Smooth muscle cell (in vitro differentiated cells): ENCODE measurements around the gene NAV2. TPM values are rescaled to one million over a fixed set of nuclear protein-coding genes. Genes with fewer than 3 reads are reported as not detected.

Experiments used
- DNase-seq: peaks from one replicate; lab custom pipeline; 2025; ENCODE audit not compliant: unreplicated experiment; lab: John Stamatoyannopoulos, UW
- H2AFZ ChIP-seq: fragments of 200-600 bp; sonication (generic); 2 replicates; pipeline ENCODE4 v1.6.0; 2016; ENCODE audit warnings: antibody characterized with exemption, low read depth, mild to moderate bottlenecking
- H3F3A ChIP-seq: fragments of 200-600 bp; sonication (generic); 2 replicates; pipeline ENCODE4 v1.6.0; 2017; ENCODE audit warnings: antibody characterized with exemption, low read depth
- H3K27ac ChIP-seq: fragments of 200-600 bp; sonication (generic); 2 replicates; pipeline ENCODE4 v1.5.1; 2016; ENCODE audit warnings: low read depth, mild to moderate bottlenecking
- H3K27me3 ChIP-seq: fragments of 200-600 bp; sonication (generic); 2 replicates; pipeline ENCODE4 v1.6.1; 2016; ENCODE audit warnings: low read depth, mild to moderate bottlenecking
- H3K36me3 ChIP-seq: fragments of 200-600 bp; sonication (generic); 2 replicates; pipeline ENCODE4 v1.5.1; 2016; ENCODE audit warnings: low read depth
- H3K4me1 ChIP-seq: fragments of 200-600 bp; sonication (generic); 2 replicates; pipeline ENCODE4 v1.5.1; 2016; ENCODE audit warnings: low read depth
- H3K4me2 ChIP-seq: fragments of 200-600 bp; sonication (generic); 2 replicates; pipeline ENCODE4 v1.6.0; 2016; ENCODE audit warnings: mild to moderate bottlenecking
- H3K4me3 ChIP-seq: fragments of 200-600 bp; sonication (generic); 2 replicates; pipeline ENCODE4 v1.5.1; 2016; ENCODE audit warnings: mild to moderate bottlenecking
- H3K79me2 ChIP-seq: fragments of 200-600 bp; sonication (generic); 2 replicates; pipeline ENCODE4 v1.6.0; 2016; ENCODE audit warnings: low read depth, mild to moderate bottlenecking
- H3K9ac ChIP-seq: fragments of 200-600 bp; sonication (generic); 2 replicates; pipeline ENCODE4 v1.6.0; 2016; ENCODE audit warnings: low read depth
- H3K9me3 ChIP-seq: fragments of 200-600 bp; sonication (generic); replicated peaks from 2 replicates; pipeline ENCODE4 v1.5.1; 2016; ENCODE audit warnings: low read depth
- H4K20me1 ChIP-seq: fragments of 200-600 bp; sonication (generic); 2 replicates; pipeline ENCODE4 v1.6.0; 2016; ENCODE audit warnings: low read depth
- WGBS: methylation state at CpG from one replicate; pipeline ENCODE4 v1.1.7; 2016; ENCODE audit warnings: low lambda C conversion rate; 5-methylcytosine and 5-hydroxymethylcytosine counted together
- polyA plus RNA-seq: library from polyadenylated mRNA; unstranded; fragments of >200 nt; fragmentation: Nextera tagmentation; extraction: Ambion mirVana; gene quantifications from 2 replicates; pipeline ENCODE4 v1.2.1, GENCODE V29; 2016
- total RNA-seq: library from RNA; depleted of rRNA; stranded (reverse); fragments of >200 nt; gene quantifications from 2 replicates; pipeline ENCODE4 v1.2.3, GENCODE V29; 2014
- TF ChIP-seq, protein P1 (sequence below): fragments of 200-600 bp; sonication (generic); IDR thresholded peaks from 2 replicates; pipeline ENCODE4 v1.5.1; 2017; ENCODE audit warnings: borderline replicate concordance, mild to moderate bottlenecking, antibody characterized with exemption; ENCODE audit not compliant: insufficient read depth, poor library complexity, severe bottlenecking

The NAV2 gene
- total and polyA plus RNA-seq, 2 experiments from 2014 or later: 14.1 to 67.5 TPM

DNA sequence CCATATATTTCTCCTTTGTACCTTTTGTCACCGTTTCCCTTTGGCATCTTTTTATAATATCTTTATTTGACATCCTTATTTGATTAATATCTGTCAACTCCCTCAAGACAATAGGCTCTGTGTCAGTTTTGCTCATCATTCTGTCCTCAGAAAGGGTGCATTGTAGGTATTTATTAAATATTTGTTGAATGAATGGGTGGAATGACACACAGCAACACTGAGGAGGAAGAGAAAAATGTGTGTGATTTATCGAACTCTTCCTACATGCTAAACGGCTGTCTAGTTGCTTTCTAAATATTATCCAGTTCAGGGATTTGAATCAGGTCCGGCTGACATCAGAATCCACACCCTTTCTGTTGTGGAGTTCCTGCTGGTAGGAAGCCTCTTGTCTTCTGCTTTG lies 98.2 kb downstream of the NAV2 start:
- Histone ChIP-seq H3K9me3 (no peaks in the 10 kb centered on the region), H3F3A (no peaks in the 10 kb centered on the region), H3K4me2 (no peak overlapping the region), H3K36me3 (no peaks in the 10 kb centered on the region), H2AFZ (no peak overlapping the region), H3K9ac (no peak overlapping the region), H3K27me3 (no peaks in the 10 kb centered on the region), H4K20me1 (no peaks in the 10 kb centered on the region), H3K27ac (no peak overlapping the region), H3K4me1 (peaks cover 20% of the 10 kb centered on the region), H3K79me2 (peaks cover 6% of the 10 kb centered on the region), H3K4me3 (no peak overlapping the region)
- DNase-seq: no peak
- 86% methylated on average over 4 of the region's 4 CpGs for WGBS
- TF ChIP-seq, protein P1, sequence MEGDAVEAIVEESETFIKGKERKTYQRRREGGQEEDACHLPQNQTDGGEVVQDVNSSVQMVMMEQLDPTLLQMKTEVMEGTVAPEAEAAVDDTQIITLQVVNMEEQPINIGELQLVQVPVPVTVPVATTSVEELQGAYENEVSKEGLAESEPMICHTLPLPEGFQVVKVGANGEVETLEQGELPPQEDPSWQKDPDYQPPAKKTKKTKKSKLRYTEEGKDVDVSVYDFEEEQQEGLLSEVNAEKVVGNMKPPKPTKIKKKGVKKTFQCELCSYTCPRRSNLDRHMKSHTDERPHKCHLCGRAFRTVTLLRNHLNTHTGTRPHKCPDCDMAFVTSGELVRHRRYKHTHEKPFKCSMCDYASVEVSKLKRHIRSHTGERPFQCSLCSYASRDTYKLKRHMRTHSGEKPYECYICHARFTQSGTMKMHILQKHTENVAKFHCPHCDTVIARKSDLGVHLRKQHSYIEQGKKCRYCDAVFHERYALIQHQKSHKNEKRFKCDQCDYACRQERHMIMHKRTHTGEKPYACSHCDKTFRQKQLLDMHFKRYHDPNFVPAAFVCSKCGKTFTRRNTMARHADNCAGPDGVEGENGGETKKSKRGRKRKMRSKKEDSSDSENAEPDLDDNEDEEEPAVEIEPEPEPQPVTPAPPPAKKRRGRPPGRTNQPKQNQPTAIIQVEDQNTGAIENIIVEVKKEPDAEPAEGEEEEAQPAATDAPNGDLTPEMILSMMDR: no peak

DNA sequence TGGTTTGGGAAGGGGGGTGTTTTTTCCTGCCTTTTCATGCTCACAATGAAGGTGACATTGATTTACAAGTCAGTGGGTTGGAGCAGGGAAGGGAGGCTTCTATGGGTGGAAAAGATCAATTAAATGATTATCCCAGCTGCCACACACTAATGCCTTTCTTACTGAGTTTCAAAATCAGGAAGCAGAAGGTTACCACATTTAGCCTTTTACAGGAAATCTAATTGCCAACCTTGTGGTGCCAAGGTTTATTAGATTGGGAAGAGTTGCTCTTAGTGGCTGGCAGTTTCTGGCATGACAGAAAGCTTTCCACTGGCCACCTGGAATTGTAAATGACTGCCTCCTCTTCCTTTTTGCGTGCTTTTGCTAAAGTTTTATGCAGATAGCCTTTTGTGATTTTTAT lies 98.7 kb downstream of the NAV2 start:
- Histone ChIP-seq H3K4me3 (no peak overlapping the region), H3K4me2 (no peak overlapping the region), H3K4me1 (peaks cover 25% of the 10 kb centered on the region), H3K36me3 (no peaks in the 10 kb centered on the region), H3K79me2 (peaks cover 6% of the 10 kb centered on the region), H2AFZ (no peak overlapping the region), H4K20me1 (no peaks in the 10 kb centered on the region), H3K9me3 (no peaks in the 10 kb centered on the region), H3F3A (no peaks in the 10 kb centered on the region), H3K27me3 (no peaks in the 10 kb centered on the region), H3K27ac (no peak overlapping the region), H3K9ac (no peak overlapping the region)
- WGBS: 75% methylated on average over 1 of the region's 1 CpG
- DNase-seq: no peak
- TF ChIP-seq, protein P1: no peak

DNA sequence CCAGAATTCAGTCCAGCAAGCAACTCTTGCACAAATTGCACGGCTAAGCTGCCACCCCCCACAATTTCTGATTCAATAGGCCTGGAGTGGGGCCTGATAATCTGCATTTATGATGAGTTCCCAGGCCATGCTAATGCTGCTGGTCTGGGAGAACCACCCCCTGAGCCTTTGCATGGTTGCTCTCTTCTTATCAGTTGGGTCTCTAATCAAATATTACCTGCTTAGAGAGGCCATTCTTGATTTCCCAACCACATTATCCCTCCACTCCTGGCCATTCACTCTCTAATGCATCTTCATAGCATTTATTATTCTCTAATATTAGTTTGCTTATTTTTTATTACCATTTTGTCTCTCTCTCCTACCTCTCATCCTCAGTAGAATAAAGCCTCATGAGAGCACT lies 99.5 kb downstream of the NAV2 start:
- DNase-seq: no peak
- TF ChIP-seq, protein P1: no peak
- H2AFZ ChIP-seq: no peak overlapping the region
- no peak overlapping the region for H3K9ac ChIP-seq
- H3K4me3 ChIP-seq: no peak overlapping the region
- H3K36me3 ChIP-seq: no peaks in the 10 kb centered on the region
- H3F3A ChIP-seq: no peaks in the 10 kb centered on the region
- no peak overlapping the region for H3K27ac ChIP-seq
- H3K9me3 ChIP-seq: no peaks in the 10 kb centered on the region
- no peak overlapping the region for H3K4me2 ChIP-seq
- 89% methylated on average over 1 of the region's 1 CpG for WGBS
- H3K27me3 ChIP-seq: no peaks in the 10 kb centered on the region
- peaks cover 11% of the 10 kb centered on the region for H3K79me2 ChIP-seq
- no peaks in the 10 kb centered on the region for H4K20me1 ChIP-seq
- peaks cover 32% of the 10 kb centered on the region for H3K4me1 ChIP-seq

DNA sequence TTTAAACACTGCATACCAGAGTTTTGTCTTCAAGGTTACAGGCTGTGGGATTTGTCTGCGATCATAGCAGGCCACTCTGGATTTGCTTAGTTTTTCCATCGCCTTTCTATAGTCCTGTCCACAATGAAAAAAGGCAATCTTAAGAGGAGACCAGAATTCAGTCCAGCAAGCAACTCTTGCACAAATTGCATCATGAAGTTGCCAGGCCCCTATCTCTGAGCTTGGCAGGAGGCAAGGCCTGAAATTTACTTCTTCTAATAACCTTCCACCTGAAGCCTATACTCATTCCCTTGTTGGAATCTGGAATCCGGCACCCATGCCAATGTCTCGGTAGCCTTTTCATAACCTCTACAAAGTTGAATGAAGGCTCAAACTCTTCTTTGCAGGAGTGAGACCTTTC lies 100.1 kb downstream of the NAV2 start:
- TF ChIP-seq, protein P1: no peak
- no peak overlapping the region for H2AFZ ChIP-seq
- H3K9ac ChIP-seq: no peak overlapping the region
- peaks cover 29% of the 10 kb centered on the region for H3K4me1 ChIP-seq
- H3K27ac ChIP-seq: no peak overlapping the region
- H3K4me2 ChIP-seq: no peak overlapping the region
- no peaks in the 10 kb centered on the region for H3K36me3 ChIP-seq
- 93% methylated on average over 4 of the region's 4 CpGs for WGBS
- H3K27me3 ChIP-seq: no peaks in the 10 kb centered on the region
- no peak for DNase-seq
- H4K20me1 ChIP-seq: no peaks in the 10 kb centered on the region
- no peaks in the 10 kb centered on the region for H3K9me3 ChIP-seq
- no peak overlapping the region for H3K4me3 ChIP-seq
- no peaks in the 10 kb centered on the region for H3F3A ChIP-seq
- H3K79me2 ChIP-seq: peaks cover 14% of the 10 kb centered on the region
